IMR-90 (cell line): ENCODE data around the gene C14orf180. TPM values are rescaled to one million over a fixed set of nuclear protein-coding genes. Genes with fewer than 3 reads are reported as not detected.

Experiments used
- ATAC-seq: fragments of 200-7000 bp; cut with Tn5 transposase; 2 replicates; pipeline ENCODE4 v1.9.1; 2020; ENCODE audit warnings: low read depth, mild to moderate bottlenecking, moderate library complexity
- BruUV-seq: library from RNA; stranded (reverse); fragments of 400-500 nt; replicated peaks from 2 replicates; lab custom pipeline; 2021; lab: Mats Ljungman, UMichigan
- CTCF ChIA-PET: fragments of 300-600 bp; formaldehyde crosslinking; extraction: SDS; loops from one replicate; lab custom pipeline; 2021; ENCODE audit warnings: antibody characterized with exemption; lab: Yijun Ruan, JAX
- POLR2A ChIA-PET: fragments of 300-600 bp; sonication (Branson Sonifier 250); formaldehyde crosslinking; loops from one replicate; lab custom pipeline; 2022; ENCODE audit warnings: antibody characterized with exemption; ENCODE audit not compliant: unreplicated experiment; lab: Charles Lee
- DNase-seq: peaks from one replicate; pipeline ENCODE4 v3.0.0; 2013
- H2AFZ ChIP-seq: replicated peaks from 2 replicates; pipeline ENCODE3; 2013; ENCODE audit warnings: low read length, mild to moderate bottlenecking; ENCODE audit not compliant: poor library complexity
- H2AK5ac ChIP-seq: 2 replicates; pipeline ENCODE4 v1.6.1; 2013; ENCODE audit warnings: low read depth, low read length, inconsistent platforms
- H2AK9ac ChIP-seq: replicated peaks from 2 replicates; pipeline ENCODE3; 2013; ENCODE audit warnings: mild to moderate bottlenecking, low read depth, low read length, moderate library complexity; ENCODE audit not compliant: poor library complexity
- H2BK120ac ChIP-seq: 2 replicates; pipeline ENCODE4 v1.6.1; 2013; ENCODE audit warnings: low read depth, low read length, inconsistent platforms
- H2BK15ac ChIP-seq: 3 replicates; pipeline ENCODE4 v1.6.1; 2013; ENCODE audit warnings: low read depth, low read length, inconsistent platforms
- H2BK20ac ChIP-seq: 2 replicates; pipeline ENCODE4 v1.6.1; 2013; ENCODE audit warnings: low read depth, mild to moderate bottlenecking, inconsistent platforms, low read length, moderate library complexity
- H2BK5ac ChIP-seq: 2 replicates; pipeline ENCODE4 v1.6.1; 2013; ENCODE audit warnings: mild to moderate bottlenecking, low read depth, low read length, inconsistent platforms; ENCODE audit not compliant: poor library complexity, severe bottlenecking
- H3K14ac ChIP-seq: replicated peaks from 2 replicates; pipeline ENCODE4 v1.6.1; 2013; ENCODE audit warnings: low read depth, low read length, inconsistent platforms
- H3K18ac ChIP-seq: 2 replicates; pipeline ENCODE4 v1.6.1; 2013; ENCODE audit warnings: low read depth, low read length, control low read depth
- H3K23ac ChIP-seq: 2 replicates; pipeline ENCODE4 v1.6.1; 2013; ENCODE audit warnings: low read depth, low read length, inconsistent platforms
- H3K27ac ChIP-seq: 2 replicates; pipeline ENCODE4 v1.5.1; 2013; ENCODE audit warnings: mild to moderate bottlenecking, control low read depth, low read length; ENCODE audit not compliant: insufficient read depth
- H3K27me3 ChIP-seq: 2 replicates; pipeline ENCODE4 v1.6.1; 2013; ENCODE audit warnings: low read length; ENCODE audit not compliant: control insufficient read depth, insufficient read depth
- H3K36me3 ChIP-seq: 2 replicates; pipeline ENCODE4 v1.6.1; 2013; ENCODE audit warnings: low read length, mixed read lengths; ENCODE audit not compliant: control insufficient read depth, insufficient read depth
- H3K4ac ChIP-seq: 2 replicates; pipeline ENCODE4 v1.6.1; 2013; ENCODE audit warnings: low read depth, low read length, inconsistent platforms
- H3K4me1 ChIP-seq: 2 replicates; pipeline ENCODE4 v1.6.1; 2013; ENCODE audit warnings: low read length, mixed read lengths; ENCODE audit not compliant: control insufficient read depth, insufficient read depth
- H3K4me2 ChIP-seq: 2 replicates; pipeline ENCODE4 v1.6.1; 2013; ENCODE audit warnings: low read depth, mild to moderate bottlenecking, control low read depth, low read length, moderate library complexity
- H3K4me3 ChIP-seq: 2 replicates; pipeline ENCODE4 v1.5.1; 2013; ENCODE audit warnings: low read depth, mild to moderate bottlenecking, control low read depth, low read length, moderate library complexity; ENCODE audit not compliant: insufficient read depth
- H3K56ac ChIP-seq: 2 replicates; pipeline ENCODE4 v1.6.1; 2013; ENCODE audit warnings: low read length, inconsistent platforms; ENCODE audit not compliant: insufficient read depth; ENCODE audit errors: extremely low read depth
- H3K79me1 ChIP-seq, 2 experiments: 2 replicates each; pipeline ENCODE4 v1.6.1; 2013; ENCODE audit warnings: low read length in 2 of 2, inconsistent platforms in 1 of 2, low read depth in 1 of 2
- H3K9ac ChIP-seq: 2 replicates; pipeline ENCODE4 v1.6.1; 2013; ENCODE audit warnings: low read depth, low read length, control low read depth
- H3K9me1 ChIP-seq: 2 replicates; pipeline ENCODE4 v1.6.1; 2013; ENCODE audit warnings: low read length, inconsistent platforms; ENCODE audit not compliant: insufficient read depth
- H3K9me3 ChIP-seq: 2 replicates; pipeline ENCODE4 v1.6.1; 2013; ENCODE audit warnings: low read length; ENCODE audit not compliant: control insufficient read depth, insufficient read depth
- H4K20me1 ChIP-seq: 2 replicates; pipeline ENCODE4 v1.6.1; 2013; ENCODE audit warnings: low read length, inconsistent platforms; ENCODE audit not compliant: insufficient read depth
- H4K5ac ChIP-seq: 2 replicates; pipeline ENCODE4 v1.6.1; 2013; ENCODE audit warnings: mild to moderate bottlenecking, low read depth, low read length, control low read depth
- H4K8ac ChIP-seq, 2 experiments: 2 replicates each; pipeline ENCODE4 v1.6.1; 2013; ENCODE audit warnings: low read depth in 2 of 2, low read length in 2 of 2, control low read depth in 1 of 2, inconsistent platforms in 1 of 2
- H4K91ac ChIP-seq: 2 replicates; pipeline ENCODE4 v1.6.1; 2013; ENCODE audit warnings: low read depth, low read length, inconsistent platforms; ENCODE audit not compliant: insufficient read depth
- CEBPB ChIP-seq: IDR thresholded peaks from 2 replicates; pipeline ENCODE4 v1.6.1; 2012; ENCODE audit warnings: low read depth, low read length, improper control_type of control experiment
- CHD1 ChIP-seq: IDR thresholded peaks from 2 replicates; pipeline ENCODE4 v1.6.1; 2012; ENCODE audit warnings: low read depth, low read length, improper control_type of control experiment
- FOS ChIP-seq: fragments of 150-350 bp; IDR thresholded peaks from 2 replicates; pipeline ENCODE4 v1.6.1; 2016; ENCODE audit warnings: low read depth, low read length
- MXI1 ChIP-seq: IDR thresholded peaks from 2 replicates; pipeline ENCODE4 v1.6.1; 2012; ENCODE audit warnings: low read depth, mild to moderate bottlenecking, low read length, moderate library complexity, borderline replicate concordance
- POLR2A ChIP-seq: IDR thresholded peaks from 2 replicates; pipeline ENCODE4 v1.6.1; 2012; ENCODE audit warnings: mild to moderate bottlenecking, low read depth, low read length
- RAD21 ChIP-seq: IDR thresholded peaks from 2 replicates; pipeline ENCODE4 v1.6.1; 2012; ENCODE audit warnings: low read length, improper control_type of control experiment
- SMC3 ChIP-seq: fragments of 150-350 bp; IDR thresholded peaks from 2 replicates; pipeline ENCODE4 v1.6.1; 2016; ENCODE audit warnings: low read depth, mild to moderate bottlenecking, antibody characterized with exemption, low read length, moderate library complexity
- WGBS, 2 experiments: methylation state at CpG; one replicate each; pipeline versions ENCODE4 v1.1.5 to v1.1.7; 2013; ENCODE audit warnings: missing lambda C conversion rate in 2 of 2; ENCODE audit not compliant: insufficient read length in 1 of 2; ENCODE audit errors: extremely low coverage in 2 of 2; 5-methylcytosine and 5-hydroxymethylcytosine counted together
- dilution Hi-C: fragments of 300-500 bp; cut with HindIII; formaldehyde crosslinking; loops from one replicate; pipeline ENCODE4 v1.14.3; 2018; ENCODE audit warnings: low sequenced_read_pairs; ENCODE audit not compliant: unreplicated experiment
- in situ Hi-C: fragments of 300-500 bp; cut with MboI; formaldehyde crosslinking; loops from 3 replicates; pipeline ENCODE4 v1.14.3; 2019; ENCODE audit warnings: low sequenced_read_pairs, inconsistent platforms, mixed read lengths
- intact Hi-C: fragments of 100-400 bp; cut with micrococcal nuclease; formaldehyde crosslinking; loops from 2 replicates; pipeline ENCODE4 v1.10.0; 2022
- polyA plus RNA-seq, 3 experiments: library from polyadenylated mRNA; depleted of rRNA; stranded (reverse); fragments of >200 nt; gene quantifications; 2 replicates each; pipeline ENCODE4 v1.2.3, GENCODE V29; 2012; ENCODE audit warnings: low replicate concordance in 1 of 3
- total RNA-seq: library from RNA; depleted of rRNA; stranded (reverse); fragments of >200 nt; gene quantifications from 2 replicates; pipeline ENCODE4 v1.2.3, GENCODE V29; 2012
- TF ChIP-seq, protein P1 (sequence below): conservative IDR thresholded peaks from 2 replicates; pipeline ENCODE4 v1.5.1; 2012; ENCODE audit warnings: mild to moderate bottlenecking, low read depth, low read length, improper control_type of control experiment

C14orf180 gene
- total and polyA plus RNA-seq, 2 of the 4 experiments (the other 2 are of a cell fraction), result not detected

DNA sequence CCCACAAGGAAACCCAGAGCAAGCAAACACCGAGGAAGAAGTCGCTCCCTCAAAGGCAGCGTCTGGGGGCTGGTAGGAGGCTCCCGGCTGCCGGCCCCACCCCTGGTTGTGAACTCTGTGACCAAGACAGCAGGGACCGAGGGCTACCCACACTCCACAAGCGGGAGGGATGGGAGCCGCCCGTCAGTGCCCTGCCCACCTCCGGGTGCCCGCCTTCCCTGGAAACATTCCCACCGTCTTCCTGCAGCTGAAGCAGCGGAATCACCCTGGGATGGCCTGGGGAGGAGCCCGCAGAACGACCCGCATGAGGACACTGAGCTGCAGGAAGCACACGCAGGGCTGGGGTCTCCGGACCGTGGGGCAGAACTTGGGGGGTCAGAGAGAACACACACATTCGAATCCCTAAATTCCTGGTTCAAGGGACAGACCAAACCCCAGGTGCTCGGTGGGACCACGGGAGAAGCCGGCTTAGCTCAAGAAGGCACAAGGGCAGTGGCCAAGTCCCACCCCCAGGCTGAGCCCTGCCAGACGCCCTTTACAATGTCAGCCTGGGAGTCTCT, 33.5 kb upstream of the C14orf180 start:
- DNase-seq, result no peak

More for the DNA sequence above, 33.5 kb upstream of the C14orf180 start:
- no peak overlapping the region for H2AK9ac ChIP-seq
- no peak overlapping the region for H2BK120ac ChIP-seq
- H2BK5ac ChIP-seq, result no peak overlapping the region
- no peaks in the 10 kb centered on the region for H3K79me1 ChIP-seq
- BruUV-seq, result no TSS peak
- no peaks in the 10 kb centered on the region for H3K4me1 ChIP-seq
- H2BK15ac ChIP-seq, result no peak overlapping the region
- POLR2A ChIA-PET, result no interaction called here
- H4K91ac ChIP-seq, result no peak overlapping the region
- H3K4me2 ChIP-seq, result no peak overlapping the region
- peaks cover 6% of the 10 kb centered on the region; the same call in 1 of the 2 replicates for H3K27me3 ChIP-seq
- H3K23ac ChIP-seq, result no peak overlapping the region
- dilution Hi-C loops, result no loop called here
- no peak overlapping the region for H3K18ac ChIP-seq
- no peak overlapping the region for H4K8ac ChIP-seq
- H4K5ac ChIP-seq, result no peak overlapping the region
- TF ChIP-seq POLR2A (no peak), CHD1 (no peak), FOS (no peak), MXI1 (no peak), SMC3 (no peak), RAD21 (no peak), CEBPB (no peak)
- TF ChIP-seq, protein P1, sequence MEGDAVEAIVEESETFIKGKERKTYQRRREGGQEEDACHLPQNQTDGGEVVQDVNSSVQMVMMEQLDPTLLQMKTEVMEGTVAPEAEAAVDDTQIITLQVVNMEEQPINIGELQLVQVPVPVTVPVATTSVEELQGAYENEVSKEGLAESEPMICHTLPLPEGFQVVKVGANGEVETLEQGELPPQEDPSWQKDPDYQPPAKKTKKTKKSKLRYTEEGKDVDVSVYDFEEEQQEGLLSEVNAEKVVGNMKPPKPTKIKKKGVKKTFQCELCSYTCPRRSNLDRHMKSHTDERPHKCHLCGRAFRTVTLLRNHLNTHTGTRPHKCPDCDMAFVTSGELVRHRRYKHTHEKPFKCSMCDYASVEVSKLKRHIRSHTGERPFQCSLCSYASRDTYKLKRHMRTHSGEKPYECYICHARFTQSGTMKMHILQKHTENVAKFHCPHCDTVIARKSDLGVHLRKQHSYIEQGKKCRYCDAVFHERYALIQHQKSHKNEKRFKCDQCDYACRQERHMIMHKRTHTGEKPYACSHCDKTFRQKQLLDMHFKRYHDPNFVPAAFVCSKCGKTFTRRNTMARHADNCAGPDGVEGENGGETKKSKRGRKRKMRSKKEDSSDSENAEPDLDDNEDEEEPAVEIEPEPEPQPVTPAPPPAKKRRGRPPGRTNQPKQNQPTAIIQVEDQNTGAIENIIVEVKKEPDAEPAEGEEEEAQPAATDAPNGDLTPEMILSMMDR, result no peak
- H3K9me3 ChIP-seq, result no peaks in the 10 kb centered on the region
- no peak overlapping the region for H3K4me3 ChIP-seq
- no peak overlapping the region for H3K4ac ChIP-seq
- H2AK5ac ChIP-seq, result no peak overlapping the region
- ATAC-seq, result no peak
- intact Hi-C loops, result no loop called here
- CTCF ChIA-PET, result no interaction called here
- no peak overlapping the region for H3K9ac ChIP-seq
- no peaks in the 10 kb centered on the region for H3K9me1 ChIP-seq
- H2AFZ ChIP-seq, result no peak overlapping the region
- 0% methylated on average over 7 of the region's 24 CpGs; no CpG with 5 or more reads in 1 of the 2 experiments for WGBS, 2 experiments
- H3K56ac ChIP-seq, result no peak overlapping the region
- no peaks in the 10 kb centered on the region for H3K36me3 ChIP-seq
- H3K14ac ChIP-seq, result no peak overlapping the region
- H3K27ac ChIP-seq, result no peak overlapping the region
- H2BK20ac ChIP-seq, result no peak overlapping the region
- in situ Hi-C loops, result no loop called here
- no peaks in the 10 kb centered on the region for H4K20me1 ChIP-seq
